Endothelial cell of umbilical vein (primary cell): ENCODE results near the gene DRC1. TPM values are rescaled to one million over a fixed set of nuclear protein-coding genes. Genes with fewer than 3 reads are reported as not detected.

Experiments used
- BruUV-seq: library from RNA; stranded (reverse); fragments of 400-500 nt; replicated peaks from 2 replicates; lab custom pipeline; 2021; lab: Mats Ljungman, UMichigan
- CTCF ChIA-PET: fragments of 300-600, 350-600 bp; sonication (Branson Sonifier 250); formaldehyde crosslinking; loops from one replicate; lab custom pipeline; 2021; ENCODE audit warnings: antibody characterized with exemption, inconsistent platforms; lab: Charles Lee
- POLR2A ChIA-PET: fragments of 300-600, 350-600 bp; sonication (Branson Sonifier 250); formaldehyde crosslinking; loops from one replicate; lab custom pipeline; 2021; ENCODE audit warnings: antibody characterized with exemption, inconsistent platforms; lab: Charles Lee
- DNase-seq: peaks from one replicate; pipeline ENCODE4 v3.0.0-alpha.2; 2011; ENCODE audit warnings: low read depth, low spot score
- FAIRE-seq: peaks from 2 replicates; lab custom pipeline; 2011; peaks lifted over from hg19 to GRCh38; lab: Jason Lieb, UNC
- H2AFZ ChIP-seq: 2 replicates; pipeline ENCODE4 v1.6.0; 2012; ENCODE audit warnings: low read depth, low read length, control low read depth, inconsistent platforms
- H3K27ac ChIP-seq: 2 replicates; pipeline ENCODE4 v1.5.1; 2011; ENCODE audit warnings: low read depth, mild to moderate bottlenecking, control low read depth, low read length, moderate library complexity; ENCODE audit not compliant: insufficient read depth
- H3K27me3 ChIP-seq, 2 experiments: 2 replicates each; pipeline versions ENCODE4 v1.6.0 to v1.6.1; 2011; ENCODE audit warnings: low read length in 2 of 2, mixed read lengths in 1 of 2; ENCODE audit not compliant: control insufficient read depth in 2 of 2, insufficient read depth in 2 of 2
- H3K36me3 ChIP-seq, 2 experiments: 2 replicates in 1 of 2; 3 replicates in 1 of 2; pipeline ENCODE4 v1.5.1; 2011; ENCODE audit warnings: low read length in 2 of 2, mild to moderate bottlenecking in 1 of 2, moderate library complexity in 1 of 2; ENCODE audit not compliant: control insufficient read depth in 2 of 2, insufficient read depth in 2 of 2; ENCODE audit errors: extremely low read depth in 1 of 2
- H3K4me1 ChIP-seq: 3 replicates; pipeline ENCODE4 v1.5.1; 2011; ENCODE audit warnings: mild to moderate bottlenecking, low read length; ENCODE audit not compliant: control insufficient read depth, insufficient read depth; ENCODE audit errors: extremely low read depth
- H3K4me2 ChIP-seq: 2 replicates; pipeline ENCODE4 v1.6.1; 2011; ENCODE audit warnings: low read length, control low read depth, mixed read lengths; ENCODE audit not compliant: insufficient read depth
- H3K4me3 ChIP-seq, 3 experiments: fragments of 200-600 bp in 1 of 3; sonication (generic), shearing (Covaris generic) in 1 of 3; replicated peaks in 1 of 3; 2 replicates each; pipeline ENCODE4 v1.5.1; 2011 to 2016; ENCODE audit warnings: control low read depth in 3 of 3, low read length in 3 of 3, mild to moderate bottlenecking in 2 of 3, inconsistent platforms in 1 of 3, low read depth in 1 of 3, moderate library complexity in 1 of 3; ENCODE audit not compliant: insufficient read depth in 1 of 3
- H3K79me2 ChIP-seq: 2 replicates; pipeline ENCODE4 v1.6.0; 2012; ENCODE audit warnings: low read length, inconsistent platforms; ENCODE audit not compliant: control insufficient read depth, insufficient read depth
- H3K9ac ChIP-seq: replicated peaks from 2 replicates; pipeline ENCODE3; 2011; ENCODE audit warnings: low read length, control low read depth; ENCODE audit not compliant: insufficient read depth; ENCODE audit errors: extremely low read depth
- H3K9me1 ChIP-seq: replicated peaks from 3 replicates; pipeline ENCODE4 v1.6.0; 2011; ENCODE audit warnings: mild to moderate bottlenecking, low read length; ENCODE audit not compliant: control insufficient read depth, insufficient read depth; ENCODE audit errors: extremely low read depth
- H3K9me3 ChIP-seq: replicated peaks from 2 replicates; pipeline ENCODE4 v1.5.1; 2012; ENCODE audit warnings: low read length, inconsistent platforms; ENCODE audit not compliant: control insufficient read depth, insufficient read depth
- H4K20me1 ChIP-seq: replicated peaks from 2 replicates; pipeline ENCODE3; 2011; ENCODE audit warnings: mild to moderate bottlenecking, low read length; ENCODE audit not compliant: control insufficient read depth, insufficient read depth; ENCODE audit errors: extremely low read depth
- EZH2 ChIP-seq: IDR thresholded peaks from 2 replicates; pipeline ENCODE4 v1.6.1; 2012; ENCODE audit warnings: borderline replicate concordance, low read depth, mild to moderate bottlenecking, moderate library complexity, low read length, inconsistent platforms; ENCODE audit not compliant: severe bottlenecking
- FOS ChIP-seq: IDR thresholded peaks from 2 replicates; pipeline ENCODE4 v1.6.1; 2011; ENCODE audit warnings: mild to moderate bottlenecking, low read length, moderate library complexity, borderline replicate concordance; ENCODE audit not compliant: insufficient read depth
- GATA2 ChIP-seq: IDR thresholded peaks from 2 replicates; pipeline ENCODE4 v1.7.0; 2011; ENCODE audit warnings: low read depth, mild to moderate bottlenecking, moderate library complexity, mixed read lengths, low read length; ENCODE audit not compliant: insufficient read length, insufficient read depth
- JUN ChIP-seq: IDR thresholded peaks from 2 replicates; pipeline ENCODE4 v1.6.1; 2011; ENCODE audit warnings: borderline replicate concordance, low read depth; ENCODE audit not compliant: insufficient read length, insufficient read depth
- MYC ChIP-seq: IDR thresholded peaks from one replicate; pipeline ENCODE4 v1.6.1; 2011; ENCODE audit warnings: mild to moderate bottlenecking, low read depth, low read length
- POLR2A ChIP-seq: IDR thresholded peaks from 2 replicates; pipeline ENCODE4 v1.6.1; 2012; ENCODE audit warnings: low read depth, mild to moderate bottlenecking, control low read depth, low read length
- POLR2AphosphoS5 ChIP-seq: IDR thresholded peaks from 2 replicates; pipeline ENCODE4 v1.6.1; 2012; ENCODE audit warnings: low read depth, mild to moderate bottlenecking, control low read depth, low read length, moderate library complexity; ENCODE audit not compliant: insufficient read depth
- dilution Hi-C: fragments of 300-500 bp; cut with MboI; formaldehyde crosslinking; loops from one replicate; pipeline ENCODE4 v1.15.0; 2019; ENCODE audit warnings: low sequenced_read_pairs; ENCODE audit not compliant: extremely low pct_ligation_motif_present
- intact Hi-C: fragments of 100-400 bp; cut with micrococcal nuclease; formaldehyde crosslinking; loops from one replicate; pipeline ENCODE4 v1.10.0; 2022
- polyA plus RNA-seq, 4 experiments: library from polyadenylated mRNA; depleted of rRNA in 3 of 4; stranded (reverse) in 3 of 4; unstranded in 1 of 4; fragments of >200 nt; gene quantifications; 2 replicates each; pipeline versions ENCODE4 v1.2.1 to v1.2.3, GENCODE V29; 2011 to 2012; ENCODE audit warnings: missing spikeins in 1 of 4
- total RNA-seq: library from RNA; stranded (reverse); gene quantifications from 2 replicates; pipeline ENCODE4 v1.2.3, GENCODE V29; 2021
- TF ChIP-seq, protein P1 (sequence below): IDR thresholded peaks from 2 replicates; pipeline ENCODE4 v1.6.1; 2011; ENCODE audit not compliant: insufficient read depth, insufficient read length
- TF ChIP-seq, protein P2 (sequence below), 2 donors: IDR thresholded peaks; 1 replicate in 1 of 2; 2 replicates in 1 of 2; pipeline ENCODE4 v1.5.1; 2011; ENCODE audit warnings: low read length in 2 of 2, mild to moderate bottlenecking in 2 of 2, moderate library complexity in 2 of 2, control low read depth in 1 of 2, inconsistent platforms in 1 of 2, low read depth in 1 of 2; ENCODE audit not compliant: insufficient read depth in 1 of 2; ENCODE audit errors: extremely low read depth in 1 of 2

Gene DRC1
- total and polyA plus RNA-seq, 2 donors (not counting 3 experiments of a cell fraction or from before 2014, with no cell fraction given) = 0.44 TPM; not detected in 1

DNA sequence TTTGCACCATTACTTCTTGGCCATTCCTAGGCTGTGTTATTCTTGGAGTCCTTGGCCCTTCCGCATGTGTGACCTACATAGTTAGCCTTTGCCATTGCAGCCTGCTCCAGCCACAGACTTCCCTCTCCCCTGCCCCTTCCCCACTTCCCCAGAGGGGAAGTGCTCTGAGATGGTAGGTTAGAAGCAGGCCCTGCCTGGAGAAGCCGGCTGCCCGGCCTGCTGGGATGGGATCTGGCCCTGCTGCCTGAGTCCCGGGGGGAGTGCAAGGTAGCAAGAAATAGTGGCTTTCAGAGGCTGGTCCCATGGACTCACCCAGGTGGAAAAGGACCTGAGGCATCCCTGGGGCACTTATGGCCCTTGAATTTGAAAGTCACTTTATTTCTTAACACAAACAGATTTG lies 104.6 kb downstream of the DRC1 start:
- no peaks in the 10 kb centered on the region for H3K79me2 ChIP-seq
- H2AFZ ChIP-seq = no peak overlapping the region
- H3K4me2 ChIP-seq = no peak overlapping the region
- CTCF ChIA-PET = interaction anchor here (0.6 kb wide), 1 partner anchor 1109 kb away, joined by 3 read pairs; no protein-coding TSS in a partner anchor
- no peaks in the 10 kb centered on the region for H3K9me3 ChIP-seq
- H3K9ac ChIP-seq = no peak overlapping the region
- dilution Hi-C loops = no loop called here
- intact Hi-C loops = no loop called here
- FAIRE-seq (no peak), DNase-seq (peak; percentile 23)
- H3K4me3 ChIP-seq = no peak overlapping the region
- TF ChIP-seq, protein P1, sequence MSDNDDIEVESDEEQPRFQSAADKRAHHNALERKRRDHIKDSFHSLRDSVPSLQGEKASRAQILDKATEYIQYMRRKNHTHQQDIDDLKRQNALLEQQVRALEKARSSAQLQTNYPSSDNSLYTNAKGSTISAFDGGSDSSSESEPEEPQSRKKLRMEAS = no peak
- no peak for TF ChIP-seq EZH2
- no peak for TF ChIP-seq GATA2
- TF ChIP-seq, protein P2, sequence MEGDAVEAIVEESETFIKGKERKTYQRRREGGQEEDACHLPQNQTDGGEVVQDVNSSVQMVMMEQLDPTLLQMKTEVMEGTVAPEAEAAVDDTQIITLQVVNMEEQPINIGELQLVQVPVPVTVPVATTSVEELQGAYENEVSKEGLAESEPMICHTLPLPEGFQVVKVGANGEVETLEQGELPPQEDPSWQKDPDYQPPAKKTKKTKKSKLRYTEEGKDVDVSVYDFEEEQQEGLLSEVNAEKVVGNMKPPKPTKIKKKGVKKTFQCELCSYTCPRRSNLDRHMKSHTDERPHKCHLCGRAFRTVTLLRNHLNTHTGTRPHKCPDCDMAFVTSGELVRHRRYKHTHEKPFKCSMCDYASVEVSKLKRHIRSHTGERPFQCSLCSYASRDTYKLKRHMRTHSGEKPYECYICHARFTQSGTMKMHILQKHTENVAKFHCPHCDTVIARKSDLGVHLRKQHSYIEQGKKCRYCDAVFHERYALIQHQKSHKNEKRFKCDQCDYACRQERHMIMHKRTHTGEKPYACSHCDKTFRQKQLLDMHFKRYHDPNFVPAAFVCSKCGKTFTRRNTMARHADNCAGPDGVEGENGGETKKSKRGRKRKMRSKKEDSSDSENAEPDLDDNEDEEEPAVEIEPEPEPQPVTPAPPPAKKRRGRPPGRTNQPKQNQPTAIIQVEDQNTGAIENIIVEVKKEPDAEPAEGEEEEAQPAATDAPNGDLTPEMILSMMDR (IDR thresholded peaks at IDR 0.05; ENCODE audit: extremely low read depth in 1 of 2, insufficient read depth in 1 of 2, low read depth in 1 of 2, low read length in 2 of 2) = no peak
- no peak for TF ChIP-seq POLR2AphosphoS5
- no peak for TF ChIP-seq POLR2A
- TF ChIP-seq JUN = no peak
- no peak for TF ChIP-seq MYC
- TF ChIP-seq FOS = no peak
- peaks cover 2% of the 10 kb centered on the region in 2 experiments for H3K27me3 ChIP-seq
- no peaks in the 10 kb centered on the region for H4K20me1 ChIP-seq
- H3K36me3 ChIP-seq = no peaks in the 10 kb centered on the region
- BruUV-seq = no TSS peak
- no peak overlapping the region for H3K27ac ChIP-seq
- POLR2A ChIA-PET = no interaction called here
- no peaks in the 10 kb centered on the region for H3K9me1 ChIP-seq
- H3K4me1 ChIP-seq = no peaks in the 10 kb centered on the region

Other genes starting within 250 kb of the DRC1 start
- 3.1 and 4.5 TPM in 2 replicates for gene GAREM2, start 228.8 kb upstream of the DRC1 start, total RNA-seq
- 3.7 TPM in 2 replicates for gene GAREM2, start 228.8 kb upstream of the DRC1 start, polyA plus RNA-seq
- gene HADHA, start 157.3 kb upstream of the DRC1 start, total RNA-seq = 151 and 158 TPM in 2 replicates
- 67.5 and 79.4 TPM in 2 replicates for gene HADHA, start 157.3 kb upstream of the DRC1 start, polyA plus RNA-seq
- 85.6 and 100 TPM in 2 replicates for gene HADHB, start 157.0 kb upstream of the DRC1 start, total RNA-seq
- gene HADHB, start 157.0 kb upstream of the DRC1 start, polyA plus RNA-seq = 69.7 and 92.9 TPM in 2 replicates
- 23.1 and 25.3 TPM in 2 replicates for gene SELENOI, start 55.8 kb upstream of the DRC1 start, total RNA-seq
- gene SELENOI, start 55.8 kb upstream of the DRC1 start, polyA plus RNA-seq = 4.8 and 10.8 TPM in 2 replicates
- gene ADGRF3, start 55.1 kb upstream of the DRC1 start, total RNA-seq = 0.18 and 0.73 TPM in 2 replicates
- 0.21 and 0.30 TPM in 2 replicates for gene ADGRF3, start 55.1 kb upstream of the DRC1 start, polyA plus RNA-seq
- 0.16 and 0.22 TPM in 2 replicates for gene OTOF, start 76.2 kb downstream of the DRC1 start, total RNA-seq
- 0.05 and 0.06 TPM in 2 replicates for gene OTOF, start 76.2 kb downstream of the DRC1 start, polyA plus RNA-seq
- gene CIB4, start 239.4 kb downstream of the DRC1 start, total RNA-seq = not detected in 2 replicates
- gene CIB4, start 239.4 kb downstream of the DRC1 start, polyA plus RNA-seq = not detected in 2 replicates